IPS-11a (cell line): ENCODE data around the gene TRAPPC2.

Source experiments
- H3K4me3 ChIP-seq: one replicate; pipeline ENCODE4 v1.5.1; 2013; ENCODE audit warnings: low read depth, low read length, control low read depth

The TRAPPC2 gene

DNA sequence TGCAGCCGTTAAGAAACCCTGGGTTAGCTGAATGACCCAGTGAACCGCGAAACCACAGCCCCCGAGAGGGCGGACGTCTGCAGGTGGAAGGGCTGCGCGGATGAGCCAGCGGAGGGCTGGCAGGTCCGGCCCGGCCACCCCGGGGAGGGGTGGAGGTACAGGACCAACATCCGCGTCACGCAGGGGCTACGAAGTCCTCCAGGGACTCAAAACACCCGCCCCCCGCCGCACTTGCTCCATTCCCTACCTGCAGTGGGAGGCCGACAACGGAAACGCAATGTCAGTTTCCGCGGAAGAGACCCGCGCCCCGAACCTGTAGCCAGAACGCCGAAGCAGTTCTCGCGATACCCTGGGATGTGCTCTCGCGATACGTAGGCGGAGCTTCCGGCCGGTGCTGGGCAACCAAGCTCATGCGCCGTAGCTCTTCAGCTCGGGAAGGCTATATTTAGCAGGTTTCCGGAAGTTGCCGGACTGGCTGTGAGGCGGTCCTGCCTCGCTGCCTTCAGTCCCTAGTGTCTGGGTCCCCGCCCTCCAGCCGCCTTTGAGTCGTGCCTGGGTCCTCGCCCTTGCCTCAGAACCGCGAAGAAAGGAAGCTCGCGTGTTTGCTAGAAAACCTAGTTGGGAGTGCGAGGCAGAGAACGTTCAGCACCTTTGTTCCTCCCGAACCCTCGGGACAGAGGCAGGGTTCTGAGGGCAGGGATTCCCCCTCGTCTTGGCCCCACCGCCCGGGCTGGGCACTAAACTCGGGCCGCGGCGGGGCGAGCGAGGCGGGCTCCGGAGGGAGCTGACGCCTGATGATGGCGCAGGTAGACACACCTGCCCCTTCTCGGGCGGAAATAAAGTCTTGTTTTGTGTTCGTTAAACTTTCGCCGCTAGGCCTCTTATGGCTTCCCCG, at the start of gene TRAPPC2, which contains the start of gene OFD1:
TRAPPC2 (minus strand) TSS at position 343 of the 895 bp plus-strand sequence. CDS start 14,657 bp downstream, outside the sequence.
OFD1 (plus strand) TSS at position 471 of the 895 bp plus-strand sequence; CDS start at position 795, 324 bp downstream.
- H3K4me3 ChIP-seq = peak within 1 kb of the TSS; percentile 74

DNA sequence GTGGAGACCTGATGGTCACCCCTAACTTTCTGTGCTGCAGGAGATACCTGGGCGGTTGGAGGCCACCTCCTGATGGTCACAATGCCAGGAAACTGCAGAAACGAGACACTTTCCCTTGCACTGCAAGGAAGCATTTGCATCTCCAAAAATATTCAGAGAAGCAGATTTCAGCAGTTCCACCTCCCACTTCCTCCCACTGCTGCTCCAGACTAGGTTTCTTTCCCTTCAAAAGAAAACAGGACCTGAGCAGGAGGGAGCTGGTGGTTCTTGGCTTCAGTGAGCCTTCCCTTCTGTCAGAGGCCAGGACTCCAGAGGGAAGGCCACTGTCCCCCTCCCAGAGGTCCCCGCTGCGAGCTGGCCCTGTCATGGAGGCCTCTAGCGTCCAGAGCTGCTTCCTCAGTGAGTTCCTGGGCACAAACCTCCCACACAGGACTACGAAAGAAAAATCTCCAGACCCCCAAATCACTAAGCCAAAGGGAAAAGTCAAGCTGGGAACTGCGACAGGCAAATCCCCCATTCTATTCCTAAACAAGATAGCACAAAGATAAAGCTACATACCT, 46.5 kb upstream of the TRAPPC2 start:
- no peak overlapping the region for H3K4me3 ChIP-seq

DNA sequence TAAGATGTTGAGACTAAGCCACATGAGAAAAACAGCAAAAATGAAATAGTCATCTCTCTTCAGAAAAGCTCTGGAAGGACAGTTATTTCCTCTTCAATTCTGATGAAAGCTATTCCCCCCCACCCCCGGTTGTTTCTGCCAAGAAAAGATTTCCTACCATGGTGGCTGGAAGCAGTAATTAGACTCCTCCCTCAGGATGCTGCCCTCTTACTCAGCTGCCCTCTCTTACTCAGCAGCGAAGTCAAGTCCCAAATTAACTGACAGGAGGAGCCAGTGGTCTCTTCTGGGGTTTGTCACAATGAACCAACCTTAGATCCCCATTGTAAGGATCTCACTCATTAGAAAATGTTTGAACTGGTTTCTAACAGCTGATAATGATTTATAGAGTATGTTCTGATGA, 44.5 kb upstream of the TRAPPC2 start:
- H3K4me3 ChIP-seq = no peak overlapping the region

DNA sequence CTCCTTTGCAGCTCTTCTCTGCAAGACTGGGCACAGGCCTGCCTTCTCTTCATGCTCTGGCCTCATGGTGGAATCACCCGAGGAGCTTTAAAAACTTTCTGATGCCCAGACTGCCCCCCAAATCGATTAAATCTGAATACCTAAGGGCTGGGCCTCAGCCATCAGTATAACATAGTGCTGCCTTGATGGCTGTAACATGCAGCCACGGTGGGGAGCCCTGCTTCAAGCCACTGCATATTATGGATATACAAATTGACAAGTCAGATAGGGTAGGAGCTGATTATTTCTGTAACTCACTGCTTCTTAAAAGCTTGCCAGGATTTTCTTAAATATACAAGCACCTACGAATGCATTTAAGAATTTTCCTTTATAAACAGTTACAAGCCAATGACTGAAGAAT, 42.0 kb upstream of the TRAPPC2 start:
- H3K4me3 ChIP-seq = no peak overlapping the region

DNA sequence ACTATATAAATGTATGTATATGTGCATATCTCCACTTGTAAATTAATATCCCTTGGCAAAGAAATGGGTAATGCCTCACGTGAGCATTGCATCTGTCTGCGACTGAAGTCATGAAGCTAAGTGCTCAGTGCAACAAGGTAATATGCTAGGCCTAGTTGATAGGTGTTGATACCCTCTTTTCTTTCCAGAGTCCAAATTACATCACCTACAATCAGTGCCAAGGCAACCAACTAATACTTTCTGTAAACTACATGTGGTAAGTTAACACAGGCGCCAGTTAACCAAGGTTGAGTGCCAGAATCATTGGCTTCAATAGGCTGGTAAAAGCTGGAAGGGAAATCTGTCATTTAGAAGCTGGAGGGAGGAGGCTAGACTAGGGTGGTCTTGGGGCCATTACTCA, 41.4 kb upstream of the TRAPPC2 start:
- no peak overlapping the region for H3K4me3 ChIP-seq

DNA sequence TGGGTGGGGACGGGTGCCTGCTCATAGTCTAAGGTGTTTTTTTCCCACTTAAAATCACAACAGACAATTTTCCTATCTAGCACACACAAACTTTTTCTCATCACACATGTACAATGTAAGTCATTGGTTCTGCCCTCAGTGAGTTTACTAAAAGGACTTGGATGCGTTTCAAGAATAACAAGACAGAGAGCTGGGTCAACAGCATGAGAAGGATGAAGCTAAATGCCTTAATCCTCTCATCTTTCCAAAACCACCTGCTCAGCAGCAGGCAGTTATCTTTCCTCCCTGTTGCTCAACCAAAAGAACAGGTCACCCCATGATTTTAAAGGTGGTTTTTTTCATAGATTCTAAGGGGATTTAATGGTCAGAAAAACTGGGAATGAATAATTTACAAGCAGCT, 40.3 kb upstream of the TRAPPC2 start:
- H3K4me3 ChIP-seq = no peak overlapping the region

DNA sequence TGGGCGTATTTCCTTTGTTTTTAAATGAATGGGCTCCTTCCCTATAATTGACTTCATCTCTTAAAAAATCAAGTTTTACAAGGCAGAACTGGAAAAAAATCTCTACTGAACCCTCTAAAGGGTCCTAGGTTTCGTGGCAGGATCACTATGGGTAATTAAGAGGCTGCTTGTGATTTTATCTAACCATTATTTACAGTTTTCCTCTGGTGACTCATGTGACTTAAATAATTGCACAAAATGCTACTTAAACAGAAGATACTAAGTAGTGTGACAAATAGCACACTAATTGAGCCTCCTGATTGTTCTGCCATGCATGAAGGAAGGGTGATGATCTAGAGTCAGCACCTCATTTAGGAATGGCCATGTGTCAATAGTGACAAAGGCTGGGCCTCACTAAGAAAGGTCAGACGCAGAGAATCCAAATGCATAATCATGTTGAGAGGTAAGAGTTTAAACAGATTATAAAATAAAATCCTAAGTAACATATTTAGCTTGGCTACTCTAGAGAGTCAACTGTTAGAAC, 35.7 kb upstream of the TRAPPC2 start:
- H3K4me3 ChIP-seq = no peak overlapping the region

DNA sequence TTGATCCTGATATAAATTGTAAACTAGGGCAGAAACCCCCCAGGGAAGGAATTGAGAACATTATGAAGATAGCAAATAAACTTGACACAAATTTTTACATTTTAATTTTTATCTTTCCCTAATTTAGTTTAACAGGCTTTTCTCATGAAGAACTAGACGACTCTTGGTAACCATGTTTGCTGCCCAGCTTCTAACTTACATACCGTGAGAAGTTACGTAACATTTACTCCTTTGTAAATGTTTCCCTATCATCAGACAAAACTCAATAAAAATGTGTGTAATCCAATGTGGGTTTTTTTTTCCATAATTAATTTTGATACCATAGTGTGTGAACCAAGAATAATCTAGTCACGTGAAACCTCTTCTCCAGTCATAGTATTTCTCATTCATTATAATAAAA, 34.5 kb upstream of the TRAPPC2 start:
- H3K4me3 ChIP-seq = no peak overlapping the region

DNA sequence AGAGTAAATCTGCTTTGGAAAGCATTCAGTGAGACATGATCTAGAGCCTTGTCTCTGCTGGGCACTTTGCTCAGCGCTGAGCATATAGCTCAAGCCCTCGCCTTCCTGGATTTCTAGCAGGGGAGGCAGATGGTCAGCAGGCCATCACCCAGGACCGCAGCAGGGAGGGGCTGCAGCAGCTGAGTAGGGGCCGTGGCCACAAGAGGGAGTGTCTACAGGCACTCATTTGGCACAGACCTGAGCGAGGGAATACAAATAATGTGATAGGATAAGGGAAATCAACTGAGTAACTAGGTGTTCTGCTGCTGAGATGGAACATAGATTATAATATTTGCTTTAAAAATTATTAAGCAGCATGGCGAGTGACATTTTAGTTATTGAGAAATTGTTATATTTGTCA, 30.3 kb upstream of the TRAPPC2 start:
- no peak overlapping the region for H3K4me3 ChIP-seq

DNA sequence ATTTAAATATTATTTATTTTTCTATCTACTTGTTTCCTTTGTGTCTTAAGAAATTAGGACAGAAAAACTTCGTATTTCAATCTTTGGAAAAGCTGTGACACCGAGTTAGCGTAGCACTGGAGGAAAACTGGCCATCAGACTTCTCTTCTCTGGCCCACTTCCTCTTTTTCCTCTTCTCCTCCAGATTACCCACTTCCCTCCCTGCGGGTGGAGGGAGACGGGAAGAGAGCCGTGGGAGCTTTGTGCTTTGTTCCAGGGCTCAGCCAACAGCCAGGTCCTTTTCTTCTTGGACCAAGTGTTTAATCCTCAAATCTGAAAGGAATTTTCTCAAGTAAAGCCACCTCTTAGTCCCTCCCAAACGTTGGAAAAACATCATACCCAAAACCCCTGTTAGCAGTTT, 29.9 kb upstream of the TRAPPC2 start:
- H3K4me3 ChIP-seq = no peak overlapping the region

DNA sequence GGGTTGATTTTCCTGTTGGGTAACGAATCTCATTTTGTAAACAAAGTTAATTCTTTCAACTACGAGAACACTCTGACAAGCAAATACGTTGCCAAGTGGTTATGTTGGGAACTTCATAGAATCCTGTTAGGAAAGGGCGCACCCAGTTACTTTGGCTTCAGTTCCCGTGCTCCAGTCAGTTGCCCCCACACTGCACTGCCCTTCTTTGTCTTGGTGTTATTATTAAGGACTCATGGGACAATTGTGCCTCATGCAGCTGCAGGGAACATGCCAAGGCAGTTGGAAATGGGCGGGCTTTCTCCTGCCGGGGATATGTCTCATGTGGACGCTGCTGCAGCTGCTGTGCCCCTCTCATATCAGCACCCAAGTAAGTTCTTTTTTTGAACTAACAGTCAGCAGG, 29.1 kb upstream of the TRAPPC2 start:
- H3K4me3 ChIP-seq = no peak overlapping the region

DNA sequence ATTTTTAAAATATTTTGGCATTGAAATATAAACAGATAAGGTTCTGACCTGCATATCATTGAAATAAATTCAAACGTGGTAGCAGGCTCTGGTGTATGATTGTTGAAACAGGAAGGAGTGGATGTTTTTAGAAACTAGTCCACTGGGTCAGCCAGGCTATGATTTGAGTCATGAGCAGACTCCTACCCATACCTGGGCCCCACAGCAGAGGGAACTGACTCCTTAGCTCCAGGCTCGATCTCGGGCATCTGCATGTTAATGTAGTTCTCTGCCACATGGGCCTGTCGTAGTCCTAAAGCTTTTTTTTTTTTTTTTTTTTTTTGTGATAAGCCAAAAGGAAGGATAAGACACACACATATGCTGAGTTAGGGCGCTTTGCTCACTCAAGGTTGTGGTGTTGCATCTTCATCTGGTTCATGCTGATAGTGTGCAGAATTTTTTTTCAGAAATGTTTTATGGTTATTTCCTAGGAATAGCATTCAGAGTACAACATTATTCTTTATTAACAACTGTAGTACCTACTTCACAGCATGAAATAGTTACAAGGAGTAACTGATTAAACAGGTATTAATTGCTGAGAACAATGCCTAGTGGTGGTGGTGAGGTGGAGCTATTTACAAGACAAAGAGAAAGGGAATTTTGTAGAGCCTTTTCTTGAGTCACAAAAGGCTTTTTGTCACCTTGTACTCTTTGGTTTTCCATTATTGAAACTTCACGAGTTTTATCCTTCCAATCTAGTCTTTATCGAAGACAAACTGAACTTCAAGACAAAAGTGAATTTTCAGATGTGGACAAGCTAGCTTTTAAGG, 27.4 kb upstream of the TRAPPC2 start:
- H3K4me3 ChIP-seq = no peak overlapping the region

DNA sequence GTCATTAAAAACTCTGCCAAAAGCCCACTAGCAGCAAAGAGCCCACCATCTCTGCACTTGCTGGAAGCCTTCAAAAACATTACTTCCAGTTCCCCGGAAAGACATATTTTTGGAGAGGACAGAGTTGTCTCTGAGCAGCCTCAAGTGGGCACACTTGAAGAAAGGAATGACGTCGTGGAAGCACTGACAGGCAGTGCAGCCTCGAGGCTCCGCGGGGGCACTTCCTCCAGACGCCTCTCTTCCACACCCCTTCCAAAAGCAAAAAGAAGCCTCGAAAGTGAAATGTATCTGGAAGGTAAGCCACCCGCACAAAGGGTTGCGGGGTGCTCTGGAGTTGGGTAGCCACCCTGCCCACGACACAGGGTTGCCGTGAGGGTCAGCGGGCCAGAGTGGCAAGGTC, 26.0 kb upstream of the TRAPPC2 start:
- H3K4me3 ChIP-seq = no peak overlapping the region

DNA sequence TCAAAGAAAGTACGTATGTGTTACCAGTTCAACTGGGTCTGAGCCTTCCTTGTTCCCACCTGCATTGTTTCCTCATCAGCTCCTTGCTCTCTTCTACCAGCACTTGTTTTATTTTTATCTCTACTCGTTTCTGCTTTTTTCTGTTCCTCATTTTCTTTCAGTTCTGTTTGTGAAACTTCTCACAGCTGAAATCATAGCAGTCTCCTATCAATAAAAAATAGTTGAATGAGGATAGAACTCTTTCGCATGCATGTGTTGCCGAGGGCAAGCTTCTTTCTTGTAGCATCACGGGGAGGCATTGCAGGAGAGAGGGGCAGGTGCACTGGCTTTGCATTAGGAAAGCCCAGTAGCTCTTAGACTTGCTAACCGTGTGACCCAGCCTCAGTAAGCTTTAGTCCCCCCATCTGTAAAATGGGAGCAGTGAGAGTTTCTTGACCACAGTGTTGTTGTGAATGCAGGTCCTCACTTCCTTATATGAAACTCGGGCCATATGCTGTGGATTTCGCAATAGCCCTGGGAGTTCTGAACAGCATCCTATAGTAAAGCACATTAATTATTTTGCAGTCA, 24.8 kb upstream of the TRAPPC2 start:
- H3K4me3 ChIP-seq = no peak overlapping the region

DNA sequence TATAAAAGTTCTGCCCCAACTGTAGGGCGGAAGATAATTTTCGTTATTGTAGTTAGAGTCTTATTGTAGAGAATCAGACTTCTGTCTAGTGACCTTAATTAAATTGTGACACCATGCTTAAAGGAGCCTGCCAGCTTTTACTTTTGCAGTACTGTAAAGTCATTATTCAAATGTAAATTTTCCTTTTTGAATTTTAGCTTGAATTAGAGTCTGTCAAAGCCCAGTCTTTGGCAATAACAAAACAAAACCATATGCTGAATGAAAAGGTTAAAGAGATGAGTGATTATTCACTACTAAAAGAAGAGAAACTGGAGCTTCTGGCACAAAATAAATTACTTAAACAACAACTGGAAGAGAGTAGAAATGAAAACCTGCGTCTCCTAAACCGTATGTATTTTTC, 22.0 kb upstream of the TRAPPC2 start:
- no peak overlapping the region for H3K4me3 ChIP-seq

DNA sequence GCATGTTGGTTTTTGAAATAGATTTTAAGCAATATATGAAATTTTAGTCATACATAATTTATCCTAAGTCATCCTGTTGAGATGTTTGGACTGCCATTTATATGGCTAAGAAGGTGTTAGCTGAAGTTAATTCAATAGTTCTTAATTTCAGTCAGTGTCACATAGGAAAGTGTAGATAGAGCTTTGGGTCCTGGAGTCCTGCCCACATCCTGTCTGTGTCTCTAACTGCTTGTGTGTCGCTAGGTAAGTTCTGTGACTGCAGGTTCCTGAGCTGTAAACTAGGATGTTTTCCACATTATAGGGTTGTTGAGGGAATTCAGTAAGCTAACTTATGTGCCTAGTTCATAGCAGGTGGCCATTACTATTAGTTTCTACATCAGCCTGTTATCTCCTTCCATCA, 20.8 kb upstream of the TRAPPC2 start:
- no peak overlapping the region for H3K4me3 ChIP-seq

DNA sequence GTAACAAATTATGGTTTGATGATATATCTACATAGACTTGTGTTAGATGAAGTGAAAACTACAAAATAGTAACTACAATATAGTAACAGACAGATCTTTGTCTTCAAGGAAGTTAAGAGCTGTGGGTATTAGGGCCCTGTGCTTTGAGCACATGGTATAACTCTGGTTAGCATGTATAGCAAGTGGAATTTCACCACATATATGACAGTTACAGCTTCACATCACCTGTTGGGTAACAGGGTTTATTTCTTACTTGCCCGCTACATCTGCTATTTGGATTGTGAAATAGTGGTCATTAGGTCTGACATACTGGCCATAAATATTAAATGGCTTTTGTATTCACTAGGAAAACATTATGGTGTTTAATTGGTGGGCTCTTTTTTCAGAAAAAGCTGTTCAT, 20.3 kb upstream of the TRAPPC2 start:
- no peak overlapping the region for H3K4me3 ChIP-seq

DNA sequence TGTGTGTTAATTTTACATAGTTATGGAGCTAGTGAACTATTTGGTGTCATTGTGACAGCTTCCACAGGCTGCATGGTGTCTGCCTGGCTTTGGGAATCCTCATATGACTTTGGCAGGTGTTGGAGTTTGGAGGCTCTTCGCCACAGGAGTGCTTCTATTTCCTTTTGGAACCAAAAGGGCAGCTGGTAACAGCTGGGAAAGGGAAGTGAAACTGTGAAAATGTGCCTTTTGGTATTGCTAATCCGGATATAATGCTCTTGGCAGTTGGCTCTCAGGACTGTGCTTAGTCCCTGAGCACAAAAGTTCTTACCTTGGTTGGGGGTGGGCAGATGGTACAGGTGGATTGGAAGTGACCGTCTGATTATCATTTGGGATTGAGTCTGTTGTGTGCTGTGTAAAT, 18.2 kb upstream of the TRAPPC2 start:
- H3K4me3 ChIP-seq = no peak overlapping the region

DNA sequence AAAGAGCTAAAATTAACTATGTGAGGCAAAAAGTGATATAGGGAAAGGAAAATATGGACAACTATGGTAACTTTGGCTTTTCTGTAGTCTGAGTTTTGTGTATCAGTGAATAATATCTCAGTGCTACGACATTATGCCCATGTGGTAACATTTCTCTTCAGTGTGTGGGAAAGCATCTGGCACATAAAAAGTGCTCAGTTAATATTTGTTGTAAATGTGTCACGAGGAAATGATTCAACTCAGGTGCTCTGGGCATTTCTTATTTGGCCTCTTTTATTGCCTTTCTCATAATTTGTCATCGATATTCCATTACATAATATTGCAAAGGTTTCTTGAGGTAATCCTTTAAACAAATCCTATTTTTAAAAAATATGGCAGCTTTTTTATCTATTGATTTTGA, 17.7 kb upstream of the TRAPPC2 start:
- H3K4me3 ChIP-seq = no peak overlapping the region

DNA sequence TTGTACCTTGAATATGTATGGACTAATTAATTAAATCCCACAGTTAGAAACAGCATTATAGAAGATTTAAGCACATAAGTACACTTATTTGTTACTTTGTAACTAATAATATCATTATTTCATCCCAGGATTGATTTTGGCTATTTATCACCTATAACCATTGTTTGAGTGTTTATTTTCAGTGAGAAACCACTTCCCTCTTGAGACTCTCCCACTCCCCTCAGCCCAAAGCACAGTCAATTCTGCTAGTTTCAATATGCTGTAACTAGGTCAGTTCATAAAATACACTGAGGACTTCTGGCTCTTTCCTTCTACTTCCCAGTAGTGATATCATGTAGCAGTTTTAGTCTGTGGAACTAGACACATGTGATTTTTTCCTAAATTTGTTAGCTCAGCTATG, 16.4 kb upstream of the TRAPPC2 start:
- no peak overlapping the region for H3K4me3 ChIP-seq

DNA sequence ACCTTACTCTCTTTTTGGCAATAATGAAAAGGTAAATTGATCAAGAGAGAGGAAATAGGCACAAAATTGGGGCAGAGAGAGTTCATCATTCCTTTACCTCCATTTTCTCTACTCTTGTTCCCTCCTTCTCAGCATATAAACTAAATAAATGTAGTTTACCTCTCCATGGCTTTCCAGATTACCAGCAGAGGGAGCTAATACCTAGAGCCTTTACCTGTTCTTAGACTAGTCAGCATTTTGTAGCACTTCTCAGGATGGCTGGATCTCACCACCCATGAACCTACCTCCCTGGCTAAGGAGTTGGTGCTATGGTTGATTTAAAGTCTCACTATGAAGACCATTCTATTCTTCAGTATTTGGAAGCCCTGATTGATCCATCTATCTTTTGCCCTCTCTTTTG, 15.8 kb upstream of the TRAPPC2 start:
- H3K4me3 ChIP-seq = no peak overlapping the region
